Peyer's patch (tissue), 4 donors: ENCODE results near the gene DCST2. TPM values are rescaled to one million over a fixed set of nuclear protein-coding genes. Genes with fewer than 3 reads are reported as not detected.

Experiments used
- DNase-seq, 3 donors: peaks; one replicate each; pipeline ENCODE4 v3.0.0-alpha.2; 2017 to 2019
- H3K27ac ChIP-seq, 4 donors: fragments of 200-600 bp; sonication (generic); one replicate each; pipeline ENCODE4 v1.5.1; 2016 to 2019
- H3K27me3 ChIP-seq, 2 donors: fragments of 200-600 bp; sonication (generic); one replicate each; pipeline ENCODE4 v1.5.1; 2019
- H3K36me3 ChIP-seq, 3 donors: fragments of 200-600 bp; sonication (generic); one replicate each; pipeline ENCODE4 v1.5.1; 2016 to 2019
- H3K4me1 ChIP-seq, 4 donors: fragments of 200-600 bp; sonication (generic); one replicate each; pipeline ENCODE4 v1.5.1; 2016 to 2019
- H3K4me3 ChIP-seq, 4 donors: fragments of 200-600 bp; sonication (generic); 1 replicate in 3 of 4; 2 replicates in 1 of 4; pipeline ENCODE4 v1.5.1; 2016 to 2019; ENCODE audit warnings: mild to moderate bottlenecking in 1 of 4
- H3K9me3 ChIP-seq, 4 donors: fragments of 200-600 bp; sonication (generic); one replicate each; pipeline ENCODE4 v1.5.1; 2016 to 2019; ENCODE audit warnings: mild to moderate bottlenecking in 1 of 4
- POLR2A ChIP-seq, 2 donors: fragments of 450-650 bp; IDR thresholded peaks; one replicate each; pipeline ENCODE4 v1.5.1; 2017; ENCODE audit warnings: antibody characterized with exemption in 2 of 2, mild to moderate bottlenecking in 2 of 2, moderate library complexity in 2 of 2
- total RNA-seq, 4 donors: library from RNA; depleted of rRNA; stranded (reverse); fragments of >200 nt; gene quantifications; one replicate each; pipeline ENCODE4 v1.1.0, GENCODE V29; 2016
- TF ChIP-seq, protein P1 (sequence below), 6 experiments: fragments of 450-650 bp in 4 of 6; fragments of 200-600 bp in 2 of 6; sonication (generic) in 1 of 6; IDR thresholded peaks; one replicate each; pipeline ENCODE4 v1.5.1; 2017 to 2019; ENCODE audit warnings: antibody characterized with exemption in 6 of 6, mild to moderate bottlenecking in 3 of 6, moderate library complexity in 1 of 6

The DCST2 gene
- total RNA-seq, 4 donors from 2014 or later: 1.7 to 12.5 (median 5.3) TPM

DNA sequence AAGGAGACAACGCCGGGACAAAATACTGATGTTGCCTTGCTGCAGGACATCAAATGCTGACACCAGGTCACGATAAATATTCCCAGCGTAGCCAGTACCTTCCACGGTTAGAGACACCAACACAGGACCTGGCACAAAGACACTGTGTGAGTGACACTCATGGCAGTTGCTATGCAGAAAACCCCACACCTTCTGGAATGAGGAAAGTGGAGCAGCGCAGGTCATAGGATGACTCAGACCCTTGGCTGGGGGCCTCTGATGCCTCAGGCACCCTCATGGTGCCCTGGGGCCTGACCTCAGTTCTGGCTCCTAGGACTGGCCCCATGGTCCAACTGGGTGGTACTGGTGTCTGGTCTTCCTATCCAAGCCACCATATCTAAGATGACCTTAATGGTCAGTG, 7.0 kb downstream of the DCST2 start:
- H3K36me3 ChIP-seq: no peaks in the 10 kb centered on the region
- H3K27me3 ChIP-seq: no peaks in the 10 kb centered on the region
- DNase-seq: no peak
- H3K9me3 ChIP-seq: no peaks in the 10 kb centered on the region
- H3K4me1 ChIP-seq: peaks cover 0 to 5% (median 0%) of the 10 kb centered on the region in 4 donors
- no peak for TF ChIP-seq POLR2A (IDR thresholded peaks at IDR 0.05)
- TF ChIP-seq, protein P1, sequence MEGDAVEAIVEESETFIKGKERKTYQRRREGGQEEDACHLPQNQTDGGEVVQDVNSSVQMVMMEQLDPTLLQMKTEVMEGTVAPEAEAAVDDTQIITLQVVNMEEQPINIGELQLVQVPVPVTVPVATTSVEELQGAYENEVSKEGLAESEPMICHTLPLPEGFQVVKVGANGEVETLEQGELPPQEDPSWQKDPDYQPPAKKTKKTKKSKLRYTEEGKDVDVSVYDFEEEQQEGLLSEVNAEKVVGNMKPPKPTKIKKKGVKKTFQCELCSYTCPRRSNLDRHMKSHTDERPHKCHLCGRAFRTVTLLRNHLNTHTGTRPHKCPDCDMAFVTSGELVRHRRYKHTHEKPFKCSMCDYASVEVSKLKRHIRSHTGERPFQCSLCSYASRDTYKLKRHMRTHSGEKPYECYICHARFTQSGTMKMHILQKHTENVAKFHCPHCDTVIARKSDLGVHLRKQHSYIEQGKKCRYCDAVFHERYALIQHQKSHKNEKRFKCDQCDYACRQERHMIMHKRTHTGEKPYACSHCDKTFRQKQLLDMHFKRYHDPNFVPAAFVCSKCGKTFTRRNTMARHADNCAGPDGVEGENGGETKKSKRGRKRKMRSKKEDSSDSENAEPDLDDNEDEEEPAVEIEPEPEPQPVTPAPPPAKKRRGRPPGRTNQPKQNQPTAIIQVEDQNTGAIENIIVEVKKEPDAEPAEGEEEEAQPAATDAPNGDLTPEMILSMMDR (IDR thresholded peaks at IDR 0.05): no peak
- no peak overlapping the region for H3K27ac ChIP-seq
- no peak overlapping the region for H3K4me3 ChIP-seq

DNA sequence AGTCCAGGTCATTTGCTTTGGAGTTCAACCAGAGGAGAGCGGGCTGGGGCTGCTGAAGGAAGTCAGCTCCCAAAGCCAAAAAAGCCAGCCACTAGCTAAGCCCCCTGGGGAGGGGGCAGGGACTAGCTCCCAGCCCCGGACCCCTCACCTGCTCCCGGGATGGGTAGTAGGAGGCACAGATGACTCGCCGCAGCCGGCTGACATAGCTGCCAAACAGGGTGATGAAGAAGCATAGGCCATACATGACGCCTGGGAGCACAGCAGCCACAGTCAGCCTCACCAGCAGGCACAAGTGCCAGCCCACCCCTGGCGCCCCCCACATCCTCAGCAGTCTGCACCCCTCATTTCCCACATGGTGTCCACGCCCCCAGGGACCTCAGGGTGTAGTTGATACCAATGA, 7.4 kb downstream of the DCST2 start:
- no peak for DNase-seq
- no peak for TF ChIP-seq POLR2A (IDR thresholded peaks at IDR 0.05)
- TF ChIP-seq, protein P1 (IDR thresholded peaks at IDR 0.05): no peak
- Histone ChIP-seq H3K36me3 (no peaks in the 10 kb centered on the region), H3K27me3 (no peaks in the 10 kb centered on the region), H3K4me3 (no peak overlapping the region), H3K4me1 (peaks cover 0 to 5% (median 0%) of the 10 kb centered on the region in 4 donors), H3K27ac (no peak overlapping the region), H3K9me3 (no peaks in the 10 kb centered on the region)

GRCh38 chr1:155024315-155024714, 9.3 kb downstream of the DCST2 start:
- no peak for TF ChIP-seq POLR2A (IDR thresholded peaks at IDR 0.05)
- TF ChIP-seq, protein P1 (IDR thresholded peaks at IDR 0.05): no peak
- DNase-seq: no peak
- peaks cover 0 to 5% (median 0%) of the 10 kb centered on the region in 4 donors for H3K4me1 ChIP-seq

GRCh38 chr1:155023627-155024026, 10.0 kb downstream of the DCST2 start:
- no peak for TF ChIP-seq POLR2A (IDR thresholded peaks at IDR 0.05)
- TF ChIP-seq, protein P1 (IDR thresholded peaks at IDR 0.05): no peak
- no peak for DNase-seq
- peaks cover 0 to 2% (median 0%) of the 10 kb centered on the region in 3 donors for H3K36me3 ChIP-seq
- no peaks in the 10 kb centered on the region for H3K9me3 ChIP-seq
- no peaks in the 10 kb centered on the region for H3K27me3 ChIP-seq
- H3K4me1 ChIP-seq: peaks cover 0 to 6% (median 0%) of the 10 kb centered on the region in 4 donors
- H3K4me3 ChIP-seq: no peak overlapping the region
- peak overlapping the region in 1 of 4 donors; percentile 72 for H3K27ac ChIP-seq

More at GRCh38 chr1:155024315-155024714, 9.3 kb downstream of the DCST2 start:
- Histone ChIP-seq H3K36me3 (no peaks in the 10 kb centered on the region), H3K4me3 (no peak overlapping the region), H3K9me3 (no peaks in the 10 kb centered on the region), H3K27me3 (no peaks in the 10 kb centered on the region), H3K27ac (no peak overlapping the region)

GRCh38 chr1:155022927-155023236, 10.7 kb downstream of the DCST2 start:
- peak in 2 of 3 donors; percentile 70 to 72 for DNase-seq

More at GRCh38 chr1:155022927-155023236, 10.7 kb downstream of the DCST2 start:
- Histone ChIP-seq H3K4me1 (peaks cover 0 to 13% (median 4%) of the 10 kb centered on the region in 4 donors), H3K4me3 (no peak overlapping the region), H3K27ac (peak overlapping the region in 2 of 4 donors; percentile 52 to 72), H3K36me3 (peaks cover 0 to 9% (median 0%) of the 10 kb centered on the region in 3 donors), H3K27me3 (no peaks in the 10 kb centered on the region), H3K9me3 (no peaks in the 10 kb centered on the region)
- TF ChIP-seq, protein P1 (IDR thresholded peaks at IDR 0.05): no peak
- TF ChIP-seq POLR2A (IDR thresholded peaks at IDR 0.05): peak in 1 of 2 donors; percentile 19
